ENCODE measurements around the gene TESK2.

DNA sequence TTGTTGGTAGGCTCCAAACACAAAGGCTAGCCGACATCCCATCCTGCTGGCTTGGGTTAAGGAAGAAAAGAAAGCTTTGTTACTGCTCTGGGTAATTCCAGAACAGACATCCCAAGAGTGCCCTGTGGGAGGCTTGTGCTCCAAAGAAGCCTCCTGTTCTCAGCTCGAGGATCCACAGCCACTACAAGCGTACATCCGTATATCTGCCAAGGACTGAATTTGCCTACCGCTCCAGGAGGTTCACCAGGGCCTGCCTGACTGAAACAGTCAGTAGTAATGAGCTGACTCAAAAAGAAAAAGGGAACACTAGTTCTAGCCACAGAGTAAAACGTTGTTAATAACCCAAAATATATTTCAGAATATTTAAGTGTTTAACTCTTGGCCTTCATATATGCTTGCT, 125.9 kb downstream of the TESK2 start:
- TF ChIP-seq, protein P1, sequence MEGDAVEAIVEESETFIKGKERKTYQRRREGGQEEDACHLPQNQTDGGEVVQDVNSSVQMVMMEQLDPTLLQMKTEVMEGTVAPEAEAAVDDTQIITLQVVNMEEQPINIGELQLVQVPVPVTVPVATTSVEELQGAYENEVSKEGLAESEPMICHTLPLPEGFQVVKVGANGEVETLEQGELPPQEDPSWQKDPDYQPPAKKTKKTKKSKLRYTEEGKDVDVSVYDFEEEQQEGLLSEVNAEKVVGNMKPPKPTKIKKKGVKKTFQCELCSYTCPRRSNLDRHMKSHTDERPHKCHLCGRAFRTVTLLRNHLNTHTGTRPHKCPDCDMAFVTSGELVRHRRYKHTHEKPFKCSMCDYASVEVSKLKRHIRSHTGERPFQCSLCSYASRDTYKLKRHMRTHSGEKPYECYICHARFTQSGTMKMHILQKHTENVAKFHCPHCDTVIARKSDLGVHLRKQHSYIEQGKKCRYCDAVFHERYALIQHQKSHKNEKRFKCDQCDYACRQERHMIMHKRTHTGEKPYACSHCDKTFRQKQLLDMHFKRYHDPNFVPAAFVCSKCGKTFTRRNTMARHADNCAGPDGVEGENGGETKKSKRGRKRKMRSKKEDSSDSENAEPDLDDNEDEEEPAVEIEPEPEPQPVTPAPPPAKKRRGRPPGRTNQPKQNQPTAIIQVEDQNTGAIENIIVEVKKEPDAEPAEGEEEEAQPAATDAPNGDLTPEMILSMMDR (IDR thresholded peaks at IDR 0.05) = no peak
- TF ChIP-seq POLR2A (IDR thresholded peaks at IDR 0.05) = no peak

Data from right lobe of liver (tissue), 4 donors.